Mucosa of stomach (tissue), 1 donor: ENCODE results near the gene FAM185A.
A peak's percentile ranks its signal among the peaks of the same experiment; 100 is the strongest.
"Not testable (repeated sequence)": the region's sequence is repeated elsewhere in the genome, so short reads cannot be mapped to it uniquely, and the experiment has no call there.

Source experiments
- H3K27me3 ChIP-seq: one replicate; pipeline ENCODE4 v1.7.0; 2013; ENCODE audit warnings: mild to moderate bottlenecking, low read length; ENCODE audit not compliant: control insufficient read depth, insufficient read depth
- H3K36me3 ChIP-seq: one replicate; pipeline ENCODE4 v1.7.0; 2013; ENCODE audit warnings: low read length; ENCODE audit not compliant: control insufficient read depth, insufficient read depth
- H3K4me1 ChIP-seq: one replicate; pipeline ENCODE4 v1.7.0; 2013; ENCODE audit warnings: mild to moderate bottlenecking, low read length; ENCODE audit not compliant: control insufficient read depth, insufficient read depth
- H3K4me3 ChIP-seq: one replicate; pipeline ENCODE4 v1.7.0; 2013; ENCODE audit warnings: low read length
- H3K9ac ChIP-seq: one replicate; pipeline ENCODE4 v1.7.0; 2013; ENCODE audit warnings: mild to moderate bottlenecking, low read length, moderate library complexity
- H3K9me3 ChIP-seq: one replicate; pipeline ENCODE4 v1.7.0; 2013; ENCODE audit warnings: mild to moderate bottlenecking, low read length, moderate library complexity; ENCODE audit not compliant: control insufficient read depth
- donor health status: Pancreatic carcinoma.

Gene FAM185A

DNA sequence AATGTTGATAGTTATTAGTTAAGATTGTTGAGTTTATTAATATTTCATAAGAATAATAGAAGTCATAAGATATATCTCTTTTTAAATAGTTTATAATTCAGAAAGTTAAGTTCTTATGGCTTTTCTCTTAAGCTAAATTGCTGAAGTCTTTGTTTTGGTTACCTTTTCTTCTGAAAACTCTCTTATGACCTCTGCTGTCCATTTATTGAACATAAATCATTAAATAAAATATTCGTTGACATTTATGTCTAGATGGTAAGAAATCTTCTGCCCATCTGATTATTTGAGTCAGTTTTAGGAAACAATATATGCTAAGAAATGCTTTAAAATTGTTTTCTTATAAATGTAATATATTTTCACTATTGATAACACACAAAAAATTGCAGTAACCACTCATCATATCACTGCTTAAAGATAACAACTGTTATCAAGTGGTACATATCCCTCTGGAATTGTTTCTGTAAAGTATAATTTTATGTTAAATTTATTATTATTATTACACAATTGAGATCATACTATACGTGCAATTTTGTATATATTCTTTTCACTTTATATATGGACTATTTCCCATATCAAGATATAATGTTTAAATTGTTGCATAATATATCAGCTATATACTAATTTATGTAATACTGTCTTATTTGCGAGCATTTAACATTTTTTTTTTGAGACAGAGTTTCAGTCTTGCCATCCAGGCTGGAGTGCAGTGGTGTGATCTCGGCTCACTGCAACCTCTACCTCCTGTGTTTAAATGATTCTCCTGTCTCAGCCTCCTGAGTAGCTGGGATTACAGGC, 3.1 kb upstream of the FAM185A start:
- not testable (repeated sequence) for H3K9me3 ChIP-seq, H3K4me3 ChIP-seq, H3K36me3 ChIP-seq

DNA sequence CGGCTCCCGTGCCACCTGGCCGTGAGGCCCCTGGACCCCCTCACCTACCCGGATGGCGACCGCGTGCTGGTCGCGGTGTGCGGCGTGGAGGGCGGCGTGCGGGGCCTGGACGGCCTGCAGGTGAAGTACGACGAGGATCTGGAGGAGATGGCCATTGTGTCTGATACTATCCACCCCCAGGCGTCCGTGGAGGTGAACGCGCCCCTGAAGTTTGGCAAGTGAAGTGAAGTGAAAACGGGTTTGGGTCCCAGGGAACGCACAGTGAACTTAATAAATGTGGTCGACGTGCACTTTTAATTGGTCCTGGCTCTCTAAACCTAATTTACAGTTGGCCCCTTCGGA, 617 bp downstream of the FAM185A start:
- Histone ChIP-seq H3K9ac (peak overlapping the region; percentile 73), H3K4me3 (peak overlapping the region; percentile 77)
- H3K4me1 ChIP-seq, H3K36me3 ChIP-seq, H3K27me3 ChIP-seq, H3K9me3 ChIP-seq: not testable (repeated sequence)

More for the DNA sequence above, 3.1 kb upstream of the FAM185A start:
- H3K4me1 ChIP-seq, H3K27me3 ChIP-seq, H3K9ac ChIP-seq: not testable (repeated sequence)

DNA sequence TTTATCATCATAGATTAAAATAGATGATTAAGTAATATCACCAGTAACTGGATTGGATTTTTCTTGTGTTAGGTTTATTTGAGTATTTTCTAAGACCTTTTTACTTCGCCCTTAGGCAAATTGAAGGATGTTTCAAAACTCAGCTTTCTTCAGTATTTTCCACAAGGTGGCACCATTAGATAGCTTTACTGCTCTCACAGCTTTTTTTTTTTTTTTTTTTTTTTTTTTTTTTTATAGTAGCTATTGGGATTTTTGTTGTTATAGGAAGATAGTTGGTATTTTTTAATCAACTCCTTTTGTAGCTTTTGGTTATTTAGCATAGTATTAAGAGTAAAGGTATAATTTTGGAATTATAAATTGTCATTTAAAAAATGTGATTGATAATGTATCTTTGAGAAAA, 9.4 kb downstream of the FAM185A start:
- H3K9me3 ChIP-seq, H3K4me3 ChIP-seq, H3K4me1 ChIP-seq, H3K9ac ChIP-seq, H3K27me3 ChIP-seq, H3K36me3 ChIP-seq: not testable (repeated sequence)

DNA sequence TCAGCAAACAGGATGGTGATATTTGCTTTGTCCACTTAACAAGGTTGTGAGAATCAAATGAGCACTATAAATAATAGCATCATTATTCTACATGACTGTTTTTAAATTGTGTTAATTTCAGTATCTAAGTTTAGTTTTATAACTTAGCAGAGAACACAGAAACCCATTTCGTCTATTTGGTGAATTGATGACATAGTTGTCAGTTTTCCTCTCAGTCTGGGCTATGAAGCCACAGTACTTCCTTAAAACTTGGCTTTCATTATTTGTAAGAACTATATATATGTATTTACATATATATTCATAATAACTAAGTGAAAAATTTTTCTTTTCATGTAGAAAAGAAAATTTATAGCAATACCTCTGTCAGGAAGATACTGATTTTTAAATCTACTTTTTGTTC, 11.1 kb downstream of the FAM185A start:
- not testable (repeated sequence) for H3K27me3 ChIP-seq, H3K9ac ChIP-seq, H3K4me1 ChIP-seq, H3K9me3 ChIP-seq, H3K4me3 ChIP-seq, H3K36me3 ChIP-seq

DNA sequence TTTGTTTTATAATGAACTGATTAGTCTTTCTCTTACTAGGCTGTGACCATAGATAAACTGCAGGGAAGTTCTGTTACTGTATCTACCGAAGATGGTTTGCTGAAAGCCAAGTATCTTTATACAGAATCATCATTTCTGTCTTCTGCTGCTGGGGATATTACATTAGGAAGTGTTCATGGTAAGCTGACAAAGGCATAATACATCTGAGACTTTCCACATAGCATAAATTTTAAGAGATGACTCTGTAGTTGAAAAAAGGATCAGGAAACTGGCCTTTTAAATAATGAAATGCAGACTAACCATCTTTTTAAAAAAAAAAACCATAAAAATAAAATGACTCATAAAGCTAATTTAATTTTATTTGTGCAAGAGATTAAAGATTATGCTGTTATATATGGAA, 12.4 kb downstream of the FAM185A start:
- not testable (repeated sequence) for H3K4me3 ChIP-seq, H3K4me1 ChIP-seq, H3K27me3 ChIP-seq, H3K36me3 ChIP-seq, H3K9me3 ChIP-seq, H3K9ac ChIP-seq

- not testable (repeated sequence) for H3K9me3 ChIP-seq, H3K4me3 ChIP-seq, H3K9ac ChIP-seq, H3K4me1 ChIP-seq, H3K36me3 ChIP-seq, H3K27me3 ChIP-seq
Measured at GRCh38 chr7:102763295-102763905, 14.6 kb downstream of the FAM185A start.

- H3K4me3 ChIP-seq, H3K9me3 ChIP-seq, H3K27me3 ChIP-seq, H3K9ac ChIP-seq, H3K36me3 ChIP-seq, H3K4me1 ChIP-seq: not testable (repeated sequence)
Measured at GRCh38 chr7:102769657-102770192, 20.9 kb downstream of the FAM185A start.

DNA sequence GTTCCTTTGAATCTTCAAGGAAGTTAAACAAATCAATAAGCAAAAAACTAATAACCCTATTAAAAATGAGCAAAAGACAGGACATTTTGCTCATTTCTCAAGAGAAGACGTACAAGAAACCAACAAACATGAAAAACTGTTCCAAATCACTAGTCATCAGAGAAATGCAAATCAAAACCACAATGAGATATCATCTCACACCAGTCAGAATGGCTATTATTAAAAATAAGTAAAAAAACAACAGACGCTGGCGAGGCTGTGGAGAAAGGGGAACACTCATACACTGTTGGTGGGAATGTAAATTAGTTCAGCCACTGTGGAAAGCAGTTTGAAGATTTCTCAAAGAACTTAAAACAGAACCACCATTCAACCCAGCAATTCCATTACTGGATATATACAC, 21.7 kb downstream of the FAM185A start:
- not testable (repeated sequence) for H3K4me3 ChIP-seq, H3K36me3 ChIP-seq, H3K9me3 ChIP-seq, H3K27me3 ChIP-seq, H3K9ac ChIP-seq, H3K4me1 ChIP-seq

DNA sequence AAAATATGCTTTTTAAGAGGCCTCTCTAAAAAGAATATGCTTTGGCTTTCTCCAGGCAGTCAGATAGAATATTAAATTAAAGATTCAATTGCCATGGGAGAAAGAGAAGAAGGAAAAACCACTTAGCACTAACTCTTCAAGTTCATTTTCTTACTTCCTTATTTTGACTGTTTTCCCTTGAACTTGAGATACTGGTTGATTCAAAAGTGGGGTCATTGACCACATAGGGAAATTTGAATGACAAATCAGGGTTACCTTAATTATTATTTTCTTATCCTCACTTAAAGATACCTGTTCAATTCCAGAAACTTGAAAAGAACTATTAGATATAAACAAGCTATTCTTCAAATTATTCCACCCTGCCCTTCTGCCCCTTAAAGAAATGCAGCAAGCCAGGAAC, 27.4 kb downstream of the FAM185A start:
- not testable (repeated sequence) for H3K36me3 ChIP-seq, H3K27me3 ChIP-seq, H3K9me3 ChIP-seq, H3K4me3 ChIP-seq, H3K4me1 ChIP-seq, H3K9ac ChIP-seq

DNA sequence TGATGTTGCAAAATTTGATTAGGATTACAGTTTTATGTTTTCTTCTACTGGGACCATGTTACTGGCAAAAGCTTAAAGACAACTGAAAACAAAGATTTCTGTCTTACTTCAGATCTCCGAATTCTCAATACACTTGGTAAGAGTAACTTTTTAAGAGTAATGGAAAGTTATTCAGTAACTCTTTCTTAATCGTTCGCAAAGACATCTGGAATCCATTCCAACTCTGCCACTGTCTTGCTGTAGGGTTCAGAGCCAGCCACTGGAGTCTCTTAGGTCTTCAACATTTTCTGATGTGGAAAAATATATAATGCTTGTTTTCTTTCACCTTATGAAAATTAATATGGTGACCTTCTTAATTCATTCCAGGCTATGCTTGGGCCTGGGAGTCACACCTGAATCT, 29.9 kb downstream of the FAM185A start:
- not testable (repeated sequence) for H3K4me3 ChIP-seq, H3K9me3 ChIP-seq, H3K36me3 ChIP-seq, H3K9ac ChIP-seq, H3K27me3 ChIP-seq, H3K4me1 ChIP-seq

DNA sequence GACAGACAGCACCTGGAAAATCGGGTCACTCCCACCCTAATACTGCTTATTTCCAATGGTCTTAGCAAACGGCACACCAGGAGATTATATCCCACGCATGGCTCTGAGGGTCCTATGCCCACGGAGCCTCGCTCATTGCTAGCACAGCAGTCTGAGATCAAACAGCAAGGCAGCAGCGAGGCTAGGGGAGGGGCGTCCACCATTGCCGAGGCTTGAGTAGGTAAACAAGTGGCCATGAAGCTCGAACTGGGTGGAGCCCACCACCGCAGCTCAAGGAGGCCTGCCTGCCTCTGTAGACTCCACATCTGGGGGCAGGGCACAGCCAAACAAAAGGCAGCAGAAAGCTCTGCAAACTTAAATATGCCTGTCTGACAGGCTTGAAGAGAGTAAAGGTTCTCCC, 32.1 kb downstream of the FAM185A start:
- not testable (repeated sequence) for H3K4me1 ChIP-seq, H3K9me3 ChIP-seq, H3K9ac ChIP-seq, H3K27me3 ChIP-seq, H3K4me3 ChIP-seq, H3K36me3 ChIP-seq

DNA sequence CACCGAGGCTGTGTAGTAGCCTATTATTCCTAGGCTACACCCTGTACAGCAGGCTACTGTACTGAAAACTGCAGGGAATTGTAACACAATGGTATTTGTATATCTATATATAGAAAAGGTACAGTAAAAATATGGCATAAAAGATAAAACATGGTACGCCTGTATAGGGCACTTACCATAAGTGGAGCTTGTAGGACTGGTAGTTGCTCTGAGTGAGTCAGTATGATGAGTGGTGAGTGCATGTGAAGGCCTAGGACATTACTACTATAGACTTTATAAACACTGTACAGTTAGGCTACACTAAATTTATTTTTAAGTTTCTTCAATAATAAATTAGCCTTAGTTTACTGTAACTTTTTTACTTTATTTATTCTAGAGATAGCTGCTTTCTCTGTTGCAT, 40.0 kb downstream of the FAM185A start:
- H3K4me1 ChIP-seq, H3K27me3 ChIP-seq, H3K36me3 ChIP-seq, H3K9me3 ChIP-seq, H3K9ac ChIP-seq, H3K4me3 ChIP-seq: not testable (repeated sequence)
